ENCODE data around the gene SLC4A4.
"Not testable (repeated sequence)": the region's sequence is repeated elsewhere in the genome, so short reads cannot be mapped to it uniquely, and the experiment has no call there.

SLC4A4 gene

DNA sequence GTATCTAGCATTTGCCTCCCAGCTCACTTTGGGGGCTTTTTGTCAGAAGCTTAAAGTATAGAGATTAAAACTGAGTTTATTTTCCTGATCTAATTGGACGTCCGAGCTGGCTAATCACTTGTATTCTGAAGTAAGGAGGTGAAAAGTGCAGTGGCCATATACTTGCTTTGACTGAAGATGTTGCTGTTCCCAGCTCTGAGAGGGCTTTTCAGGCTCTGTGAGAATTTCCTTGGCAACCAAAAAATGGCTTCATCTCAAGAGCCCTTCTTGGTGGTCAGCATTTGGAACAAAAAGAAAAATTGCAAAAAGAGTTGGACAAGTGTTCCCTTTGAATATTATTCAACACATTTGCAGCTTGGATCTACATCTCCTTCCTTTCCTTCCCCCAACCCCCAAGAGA lies 67.0 kb downstream of the SLC4A4 start:
- no peaks in the 10 kb centered on the region for H3F3A ChIP-seq (ENCODE audit: control insufficient read depth, insufficient read depth)
- H3K4me1 ChIP-seq (ENCODE audit: control insufficient read depth, low read length) = no peaks in the 10 kb centered on the region
- H3K4me2 ChIP-seq (ENCODE audit: low read length) = no peak overlapping the region
- H3K79me2 ChIP-seq (ENCODE audit: control insufficient read depth, low read length) = no peaks in the 10 kb centered on the region
- no peaks in the 10 kb centered on the region for H3K27me3 ChIP-seq (ENCODE audit: control insufficient read depth, low read length)
- no peak for TF ChIP-seq EZH2phosphoT487 (IDR thresholded peaks at IDR 0.05; ENCODE audit: borderline replicate concordance, low read length)
- TF ChIP-seq, protein P1, sequence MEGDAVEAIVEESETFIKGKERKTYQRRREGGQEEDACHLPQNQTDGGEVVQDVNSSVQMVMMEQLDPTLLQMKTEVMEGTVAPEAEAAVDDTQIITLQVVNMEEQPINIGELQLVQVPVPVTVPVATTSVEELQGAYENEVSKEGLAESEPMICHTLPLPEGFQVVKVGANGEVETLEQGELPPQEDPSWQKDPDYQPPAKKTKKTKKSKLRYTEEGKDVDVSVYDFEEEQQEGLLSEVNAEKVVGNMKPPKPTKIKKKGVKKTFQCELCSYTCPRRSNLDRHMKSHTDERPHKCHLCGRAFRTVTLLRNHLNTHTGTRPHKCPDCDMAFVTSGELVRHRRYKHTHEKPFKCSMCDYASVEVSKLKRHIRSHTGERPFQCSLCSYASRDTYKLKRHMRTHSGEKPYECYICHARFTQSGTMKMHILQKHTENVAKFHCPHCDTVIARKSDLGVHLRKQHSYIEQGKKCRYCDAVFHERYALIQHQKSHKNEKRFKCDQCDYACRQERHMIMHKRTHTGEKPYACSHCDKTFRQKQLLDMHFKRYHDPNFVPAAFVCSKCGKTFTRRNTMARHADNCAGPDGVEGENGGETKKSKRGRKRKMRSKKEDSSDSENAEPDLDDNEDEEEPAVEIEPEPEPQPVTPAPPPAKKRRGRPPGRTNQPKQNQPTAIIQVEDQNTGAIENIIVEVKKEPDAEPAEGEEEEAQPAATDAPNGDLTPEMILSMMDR (IDR thresholded peaks at IDR 0.05; ENCODE audit: low read depth, low read length, poor library complexity, severe bottlenecking) = no peak
- H3K4me3 ChIP-seq (ENCODE audit: low read length) = no peak overlapping the region
- no peaks in the 10 kb centered on the region for H4K20me1 ChIP-seq (ENCODE audit: control insufficient read depth, insufficient read depth, low read depth, low read length)
- H3K9me2 ChIP-seq (replicated peaks; ENCODE audit: control insufficient read depth, low read length) = no peaks in the 10 kb centered on the region
- H3K27ac ChIP-seq (ENCODE audit: low read depth, low read length) = no peak overlapping the region
- H3K36me3 ChIP-seq (ENCODE audit: control insufficient read depth, low read length) = no peaks in the 10 kb centered on the region
- H3K9me3 ChIP-seq (ENCODE audit: control insufficient read depth, insufficient read depth, low read length) = no peaks in the 10 kb centered on the region

- H3K9me2 ChIP-seq (replicated peaks; ENCODE audit: control insufficient read depth, low read length) = no peaks in the 10 kb centered on the region
- no peaks in the 10 kb centered on the region for H4K20me1 ChIP-seq (ENCODE audit: control insufficient read depth, insufficient read depth, low read depth, low read length)
- no peaks in the 10 kb centered on the region for H3K27me3 ChIP-seq (ENCODE audit: control insufficient read depth, low read length)
- H3K36me3 ChIP-seq (ENCODE audit: control insufficient read depth, low read length) = no peaks in the 10 kb centered on the region
- no peaks in the 10 kb centered on the region for H3F3A ChIP-seq (ENCODE audit: control insufficient read depth, insufficient read depth)
- no peak overlapping the region for H3K27ac ChIP-seq (ENCODE audit: low read depth, low read length)
- H3K9me3 ChIP-seq (ENCODE audit: control insufficient read depth, insufficient read depth, low read length) = no peaks in the 10 kb centered on the region
- H3K4me1 ChIP-seq (ENCODE audit: control insufficient read depth, low read length) = no peaks in the 10 kb centered on the region
- H3K4me2 ChIP-seq (ENCODE audit: low read length) = no peak overlapping the region
- TF ChIP-seq EZH2phosphoT487 (IDR thresholded peaks at IDR 0.05; ENCODE audit: borderline replicate concordance, low read length) = no peak
- TF ChIP-seq, protein P1 (IDR thresholded peaks at IDR 0.05; ENCODE audit: low read depth, low read length, poor library complexity, severe bottlenecking) = no peak
- no peak overlapping the region for H3K4me3 ChIP-seq (ENCODE audit: low read length)
- H3K79me2 ChIP-seq (ENCODE audit: control insufficient read depth, low read length) = no peaks in the 10 kb centered on the region
Observed at GRCh38 chr4:71406459-71406963, 67.7 kb downstream of the SLC4A4 start.

GRCh38 chr4:71408961-71409360 lies 70.1 kb downstream of the SLC4A4 start:
- H3K79me2 ChIP-seq (ENCODE audit: control insufficient read depth, low read length); H3K4me2 ChIP-seq (ENCODE audit: low read length); H3F3A ChIP-seq (ENCODE audit: control insufficient read depth, insufficient read depth); H3K9me2 ChIP-seq (replicated peaks; ENCODE audit: control insufficient read depth, low read length); H3K4me1 ChIP-seq (ENCODE audit: control insufficient read depth, low read length); H3K36me3 ChIP-seq (ENCODE audit: control insufficient read depth, low read length); H3K9me3 ChIP-seq (ENCODE audit: control insufficient read depth, insufficient read depth, low read length); H4K20me1 ChIP-seq (ENCODE audit: control insufficient read depth, insufficient read depth, low read depth, low read length); H3K4me3 ChIP-seq (ENCODE audit: low read length); H3K27me3 ChIP-seq (ENCODE audit: control insufficient read depth, low read length); H3K27ac ChIP-seq (ENCODE audit: low read depth, low read length): not testable (repeated sequence)

DNA sequence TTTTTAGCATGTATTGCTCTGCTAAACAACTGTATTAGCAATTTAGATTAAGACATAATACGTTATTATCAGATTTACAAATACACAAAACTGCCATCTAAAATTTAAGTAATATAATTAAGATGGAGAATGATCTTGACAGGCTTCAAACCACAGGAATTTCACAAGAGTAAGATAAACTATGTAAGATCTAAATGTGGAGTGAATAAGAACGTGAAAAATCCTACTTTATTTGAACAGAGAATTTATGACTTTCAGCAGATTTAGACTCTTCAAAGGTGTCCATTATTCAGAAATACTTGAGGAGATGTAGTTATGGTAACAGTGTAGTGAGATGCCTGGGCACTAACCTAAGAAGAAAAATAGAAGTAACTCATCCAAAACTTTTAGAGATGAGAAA lies 73.2 kb downstream of the SLC4A4 start:
- H3K79me2 ChIP-seq (ENCODE audit: control insufficient read depth, low read length) = no peaks in the 10 kb centered on the region
- H3K9me3 ChIP-seq (ENCODE audit: control insufficient read depth, insufficient read depth, low read length) = no peaks in the 10 kb centered on the region
- no peak overlapping the region for H3K27ac ChIP-seq (ENCODE audit: low read depth, low read length)
- no peaks in the 10 kb centered on the region for H4K20me1 ChIP-seq (ENCODE audit: control insufficient read depth, insufficient read depth, low read depth, low read length)
- H3K4me2 ChIP-seq (ENCODE audit: low read length) = no peak overlapping the region
- no peak overlapping the region for H3K4me3 ChIP-seq (ENCODE audit: low read length)
- H3F3A ChIP-seq (ENCODE audit: control insufficient read depth, insufficient read depth) = no peaks in the 10 kb centered on the region
- no peaks in the 10 kb centered on the region for H3K36me3 ChIP-seq (ENCODE audit: control insufficient read depth, low read length)
- H3K27me3 ChIP-seq (ENCODE audit: control insufficient read depth, low read length) = no peaks in the 10 kb centered on the region
- no peaks in the 10 kb centered on the region for H3K9me2 ChIP-seq (replicated peaks; ENCODE audit: control insufficient read depth, low read length)
- TF ChIP-seq, protein P1 (IDR thresholded peaks at IDR 0.05; ENCODE audit: low read depth, low read length, poor library complexity, severe bottlenecking) = no peak
- no peak for TF ChIP-seq EZH2phosphoT487 (IDR thresholded peaks at IDR 0.05; ENCODE audit: borderline replicate concordance, low read length)
- H3K4me1 ChIP-seq (ENCODE audit: control insufficient read depth, low read length) = no peaks in the 10 kb centered on the region
